Neuronal stem cell (in vitro differentiated cells): ENCODE results near the gene CCDC27.
"Not testable (repeated sequence)": the region's sequence is repeated elsewhere in the genome, so short reads cannot be mapped to it uniquely, and the experiment has no call there.

ENCODE experiments used
- DNase-seq: peaks from one replicate; pipeline ENCODE4 v3.0.0-alpha.2; 2013; ENCODE audit warnings: low spot score
- H2AFZ ChIP-seq: one replicate; pipeline ENCODE4 v1.6.1; 2013; ENCODE audit warnings: mild to moderate bottlenecking, low read length, inconsistent platforms
- H2AK5ac ChIP-seq: 2 replicates; pipeline ENCODE4 v1.6.1; 2013; ENCODE audit warnings: low read depth, mild to moderate bottlenecking, inconsistent platforms, low read length, moderate library complexity, mixed read lengths
- H2BK120ac ChIP-seq: 2 replicates; pipeline ENCODE4 v1.6.1; 2013; ENCODE audit warnings: low read depth, mild to moderate bottlenecking, inconsistent platforms, low read length, moderate library complexity, mixed read lengths
- H2BK12ac ChIP-seq: one replicate; pipeline ENCODE4 v1.6.1; 2013; ENCODE audit warnings: low read length, inconsistent platforms
- H2BK15ac ChIP-seq: 2 replicates; pipeline ENCODE4 v1.6.1; 2013; ENCODE audit warnings: mild to moderate bottlenecking, low read length, inconsistent platforms, mixed read lengths
- H2BK5ac ChIP-seq: one replicate; pipeline ENCODE4 v1.6.1; 2013; ENCODE audit warnings: inconsistent platforms, mild to moderate bottlenecking, low read length, moderate library complexity
- H3K14ac ChIP-seq: one replicate; pipeline ENCODE4 v1.6.1; 2013; ENCODE audit warnings: low read length, inconsistent platforms
- H3K18ac ChIP-seq: 2 replicates; pipeline ENCODE4 v1.6.1; 2013; ENCODE audit warnings: low read length, inconsistent platforms
- H3K23ac ChIP-seq: 2 replicates; pipeline ENCODE4 v1.6.1; 2013; ENCODE audit warnings: low read depth, mild to moderate bottlenecking, mixed read lengths, low read length, inconsistent platforms; ENCODE audit not compliant: poor library complexity
- H3K27ac ChIP-seq: replicated peaks from 3 replicates; pipeline ENCODE4 v1.5.1; 2013; ENCODE audit warnings: low read length, inconsistent platforms
- H3K27me3 ChIP-seq, 3 experiments: 2 replicates each; pipeline ENCODE4 v1.6.1; 2013; ENCODE audit warnings: low read length in 3 of 3, mild to moderate bottlenecking in 2 of 3, inconsistent platforms in 1 of 3, low read depth in 1 of 3, mixed read lengths in 1 of 3, moderate library complexity in 1 of 3; ENCODE audit not compliant: control insufficient read depth in 3 of 3, insufficient read depth in 3 of 3
- H3K36me3 ChIP-seq, 2 donors: replicated peaks in 1 of 2; 2 replicates each; pipeline ENCODE4 v1.6.1; 2013; ENCODE audit warnings: low read length in 2 of 2; ENCODE audit not compliant: control insufficient read depth in 2 of 2, insufficient read depth in 2 of 2
- H3K4ac ChIP-seq: 2 replicates; pipeline ENCODE4 v1.6.1; 2013; ENCODE audit warnings: inconsistent platforms, mild to moderate bottlenecking, low read length, moderate library complexity
- H3K4me1 ChIP-seq, 2 donors: 1 replicate in 1 of 2; 2 replicates in 1 of 2; pipeline ENCODE4 v1.6.1; 2013; ENCODE audit warnings: low read length in 2 of 2, low read depth in 1 of 2; ENCODE audit not compliant: control insufficient read depth in 2 of 2, insufficient read depth in 1 of 2
- H3K4me2 ChIP-seq: one replicate; pipeline ENCODE4 v1.6.1; 2013; ENCODE audit warnings: mild to moderate bottlenecking, low read length, inconsistent platforms; ENCODE audit not compliant: insufficient read depth, poor library complexity, severe bottlenecking
- H3K4me3 ChIP-seq, 2 donors: 2 replicates each; pipeline ENCODE4 v1.5.1; 2013; ENCODE audit warnings: low read length in 2 of 2, mild to moderate bottlenecking in 2 of 2, inconsistent platforms in 1 of 2, moderate library complexity in 1 of 2
- H3K79me1 ChIP-seq: one replicate; pipeline ENCODE4 v1.6.1; 2013; ENCODE audit warnings: low read depth, mild to moderate bottlenecking, inconsistent platforms, low read length, moderate library complexity
- H3K9ac ChIP-seq: one replicate; pipeline ENCODE4 v1.6.1; 2013; ENCODE audit warnings: mild to moderate bottlenecking, low read depth, low read length, inconsistent platforms; ENCODE audit not compliant: poor library complexity
- H3K9me3 ChIP-seq, 2 donors: replicated peaks in 1 of 2; 2 replicates each; pipeline versions ENCODE3 to v1.6.1; 2013; ENCODE audit warnings: low read length in 2 of 2, mild to moderate bottlenecking in 2 of 2, inconsistent platforms in 1 of 2, low read depth in 1 of 2, mixed read lengths in 1 of 2, moderate library complexity in 1 of 2; ENCODE audit not compliant: control insufficient read depth in 2 of 2, insufficient read depth in 1 of 2
- H4K8ac ChIP-seq: one replicate; pipeline ENCODE4 v1.6.1; 2013; ENCODE audit warnings: low read depth, mild to moderate bottlenecking, inconsistent platforms, low read length, moderate library complexity
- H4K91ac ChIP-seq: one replicate; pipeline ENCODE4 v1.6.1; 2013; ENCODE audit warnings: low read length, low read depth, mild to moderate bottlenecking, inconsistent platforms; ENCODE audit not compliant: poor library complexity
- WGBS, 2 donors: extraction: QIAGEN DNeasy Blood & Tissue Kit; methylation state at CpG; one replicate each; pipeline ENCODE4 v1.1.7; 2013; ENCODE audit warnings: missing lambda C conversion rate in 2 of 2, mixed read lengths in 1 of 2; ENCODE audit not compliant: insufficient read length in 2 of 2, insufficient replicate concordance in 1 of 2; ENCODE audit errors: extremely low coverage in 2 of 2; 5-methylcytosine and 5-hydroxymethylcytosine counted together

Gene CCDC27

GRCh38 chr1:3805038-3805437, 52.8 kb downstream of the CCDC27 start:
- no peak overlapping the region for H3K18ac ChIP-seq
- DNase-seq: no peak
- H3K9me3 ChIP-seq: peaks cover 5 to 10% of the 10 kb centered on the region in 2 donors
- no peak overlapping the region for H4K91ac ChIP-seq
- H3K14ac ChIP-seq: no peak overlapping the region
- H2AFZ ChIP-seq: no peak overlapping the region
- no peak overlapping the region for H3K4me2 ChIP-seq
- H3K27me3 ChIP-seq: no peaks in the 10 kb centered on the region
- WGBS, 2 donors: no CpG with 5 or more reads among the region's 11 CpGs
- no peak overlapping the region for H3K27ac ChIP-seq
- no peak overlapping the region for H3K23ac ChIP-seq
- no peaks in the 10 kb centered on the region for H3K4me1 ChIP-seq
- H2BK15ac ChIP-seq: no peak overlapping the region
- H3K36me3 ChIP-seq: no peaks in the 10 kb centered on the region
- no peak overlapping the region for H2BK12ac ChIP-seq
- no peak overlapping the region for H2AK5ac ChIP-seq
- H2BK120ac ChIP-seq: no peak overlapping the region
- no peak overlapping the region for H3K4me3 ChIP-seq
- no peak overlapping the region for H4K8ac ChIP-seq
- H3K4ac ChIP-seq: no peak overlapping the region
- no peaks in the 10 kb centered on the region for H3K79me1 ChIP-seq
- no peak overlapping the region for H2BK5ac ChIP-seq
- H3K9ac ChIP-seq: no peak overlapping the region

GRCh38 chr1:3807769-3808168, 55.5 kb downstream of the CCDC27 start:
- no peak overlapping the region for H3K9ac ChIP-seq
- H2AK5ac ChIP-seq: no peak overlapping the region
- H4K8ac ChIP-seq: no peak overlapping the region
- no peak overlapping the region for H3K4me3 ChIP-seq
- no peak overlapping the region for H3K4ac ChIP-seq
- no peak overlapping the region for H2BK5ac ChIP-seq
- H2BK12ac ChIP-seq: no peak overlapping the region
- no peak overlapping the region for H3K18ac ChIP-seq
- no peaks in the 10 kb centered on the region for H3K36me3 ChIP-seq
- no peak overlapping the region for H3K14ac ChIP-seq
- peaks cover 0 to 5% of the 10 kb centered on the region in 2 donors for H3K4me1 ChIP-seq
- H3K27me3 ChIP-seq: no peaks in the 10 kb centered on the region
- H3K23ac ChIP-seq: no peak overlapping the region
- no peak overlapping the region for H3K27ac ChIP-seq
- no peak overlapping the region for H2AFZ ChIP-seq
- peaks cover 2 to 5% of the 10 kb centered on the region in 2 donors for H3K9me3 ChIP-seq
- no CpG with 5 or more reads among the region's 5 CpGs for WGBS, 2 donors
- H2BK15ac ChIP-seq: no peak overlapping the region
- DNase-seq: no peak
- no peak overlapping the region for H2BK120ac ChIP-seq
- H3K4me2 ChIP-seq: no peak overlapping the region
- no peaks in the 10 kb centered on the region for H3K79me1 ChIP-seq
- no peak overlapping the region for H4K91ac ChIP-seq

- no peak overlapping the region for H3K23ac ChIP-seq
- H3K9ac ChIP-seq: no peak overlapping the region
- no peak overlapping the region for H3K4me3 ChIP-seq
- no peaks in the 10 kb centered on the region for H3K79me1 ChIP-seq
- H3K4me1 ChIP-seq: peaks cover 0 to 5% of the 10 kb centered on the region in 2 donors
- no peak overlapping the region for H2AK5ac ChIP-seq
- no peak for DNase-seq
- H3K14ac ChIP-seq: no peak overlapping the region
- H2BK120ac ChIP-seq: no peak overlapping the region
- WGBS, 2 donors: no CpG with 5 or more reads among the region's 7 CpGs
- peaks cover 0 to 7% of the 10 kb centered on the region in 2 donors for H3K36me3 ChIP-seq
- no peak overlapping the region for H2BK15ac ChIP-seq
- H4K91ac ChIP-seq: no peak overlapping the region
- no peak overlapping the region for H3K4me2 ChIP-seq
- no peak overlapping the region for H3K18ac ChIP-seq
- H4K8ac ChIP-seq: no peak overlapping the region
- H3K27ac ChIP-seq: no peak overlapping the region
- H3K4ac ChIP-seq: no peak overlapping the region
- H2BK5ac ChIP-seq: no peak overlapping the region
- H2BK12ac ChIP-seq: no peak overlapping the region
- H3K9me3 ChIP-seq: peaks cover 2 to 7% of the 10 kb centered on the region in 2 donors
- H2AFZ ChIP-seq: no peak overlapping the region
- H3K27me3 ChIP-seq: no peaks in the 10 kb centered on the region
Measured at GRCh38 chr1:3809680-3810079, 57.4 kb downstream of the CCDC27 start.

GRCh38 chr1:3810149-3810761, 58.0 kb downstream of the CCDC27 start:
- not testable (repeated sequence) for H3K18ac ChIP-seq, H3K4ac ChIP-seq, H2AFZ ChIP-seq, H3K9ac ChIP-seq, H2BK120ac ChIP-seq, H2BK5ac ChIP-seq, H4K8ac ChIP-seq, H3K79me1 ChIP-seq, H3K4me2 ChIP-seq, H2BK12ac ChIP-seq, H3K23ac ChIP-seq, H3K9me3 ChIP-seq, H4K91ac ChIP-seq, H2BK15ac ChIP-seq, H3K27ac ChIP-seq, H3K14ac ChIP-seq, DNase-seq, H3K27me3 ChIP-seq, H3K4me1 ChIP-seq, H2AK5ac ChIP-seq, H3K4me3 ChIP-seq
- no CpG with 5 or more reads among the region's 9 CpGs for whole genome bisulfite sequencing, 2 donors
- peaks cover 5 to 12% of the 10 kb centered on the region in 2 donors for H3K36me3 ChIP-seq
